ENCODE results near the gene SEC22A.

GRCh38 chr3:123285066-123285465 is 83.3 kb downstream of the SEC22A start:
- TF ChIP-seq CTCF (IDR thresholded peaks at IDR 0.05; ENCODE audit: low read length) = no peak
- TF ChIP-seq EZH2 (IDR thresholded peaks at IDR 0.05; ENCODE audit: borderline replicate concordance, low read length) = no peak
